Skin epidermis (tissue), 12 donors: Measurements from ENCODE around the gene ANAPC16.

Experiments
- H3K27ac ChIP-seq, 21 experiments: fragments of 200-600 bp; sonication (generic) in 11 of 21; one replicate each; pipeline ENCODE4 v1.5.0; 2020; ENCODE audit warnings: mild to moderate bottlenecking in 3 of 21, inconsistent platforms in 2 of 21, moderate library complexity in 2 of 21
- H3K4me3 ChIP-seq, 7 experiments: fragments of 200-600 bp; sonication (generic) in 2 of 7; one replicate each; pipeline ENCODE4 v1.5.0; 2020; ENCODE audit warnings: inconsistent platforms in 2 of 7, mild to moderate bottlenecking in 2 of 7, moderate library complexity in 1 of 7

Gene ANAPC16

DNA sequence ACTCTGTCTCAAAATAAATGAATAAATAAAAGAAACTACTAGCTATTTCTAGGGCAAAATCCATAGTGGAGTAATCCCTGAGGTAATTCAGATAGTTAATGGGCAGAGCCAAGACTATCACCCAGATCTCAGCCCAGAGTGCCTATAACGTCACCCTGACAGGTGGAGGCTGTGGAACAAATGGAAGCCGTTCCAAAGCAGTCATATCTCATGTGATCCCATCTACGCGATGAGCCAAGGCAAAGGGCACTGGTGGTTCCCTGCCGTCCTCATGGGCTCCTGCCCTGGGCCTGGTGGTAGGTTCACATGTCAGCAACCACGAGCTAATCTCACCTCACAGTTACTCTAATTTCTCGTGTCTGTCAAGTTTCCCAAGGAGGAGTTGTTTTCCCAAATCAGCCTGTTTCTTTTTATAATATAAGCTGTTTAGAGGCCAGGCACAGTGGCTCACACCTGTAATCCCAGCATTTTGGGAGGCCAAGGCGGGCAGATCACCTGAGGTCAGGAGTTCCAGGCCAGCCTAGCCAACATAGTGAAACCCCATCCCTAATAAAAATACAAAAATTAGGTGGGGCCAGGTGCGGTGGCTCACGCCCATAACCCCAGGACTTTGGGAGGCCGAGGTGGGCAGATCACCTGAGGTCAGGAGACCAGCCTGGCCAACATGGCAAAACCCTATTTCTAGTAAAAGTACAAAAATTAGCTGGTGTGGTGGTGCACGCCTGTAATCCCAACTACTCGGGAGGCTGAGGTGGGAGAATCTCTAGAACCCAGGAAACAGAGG lies 22.8 kb downstream of the ANAPC16 start:
- Histone ChIP-seq H3K4me3 (no peak overlapping the region), H3K27ac (peak overlapping the region in 1 of 21 experiments; percentile 7)

DNA sequence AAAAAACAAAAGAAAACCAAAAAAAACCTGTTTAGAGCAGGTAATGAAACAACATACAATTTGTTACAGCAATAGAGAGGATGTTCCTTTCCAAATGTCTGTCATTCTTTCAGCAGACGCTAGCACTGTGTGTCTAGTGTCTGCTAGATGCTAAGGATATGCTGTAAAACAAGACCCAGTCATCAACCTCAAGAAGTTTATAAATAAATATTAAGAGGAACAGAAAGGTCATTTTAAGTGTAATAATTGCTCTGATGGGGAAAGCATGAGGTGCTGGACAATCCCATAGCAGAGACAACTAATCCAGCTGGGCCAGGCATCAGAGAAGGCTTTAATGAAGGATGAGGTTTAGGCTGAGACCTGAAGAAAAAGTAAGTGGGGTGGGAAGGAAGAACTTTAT lies 23.6 kb downstream of the ANAPC16 start:
- Histone ChIP-seq H3K4me3 (no peak overlapping the region), H3K27ac (no peak overlapping the region)

DNA sequence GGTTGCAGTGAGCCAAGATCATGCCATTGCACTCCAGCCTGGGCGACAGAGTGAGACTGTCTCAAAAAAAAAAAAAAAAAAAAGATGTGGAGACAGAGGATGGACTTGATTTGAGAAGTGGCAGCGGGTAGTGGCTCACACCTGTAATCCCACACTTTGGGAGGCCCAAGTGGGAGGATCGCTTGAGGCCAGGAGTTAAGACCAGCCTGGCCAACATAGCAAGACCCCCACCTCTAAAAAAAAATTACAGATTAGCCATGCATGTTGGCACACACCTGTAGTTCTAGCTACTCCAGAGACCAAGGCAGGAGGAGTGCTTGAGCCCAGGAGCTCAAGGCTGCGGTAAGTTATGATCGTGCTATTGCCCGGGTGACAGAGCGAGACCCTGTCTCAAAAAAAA lies 24.6 kb downstream of the ANAPC16 start:
- Histone ChIP-seq H3K27ac (no peak overlapping the region), H3K4me3 (no peak overlapping the region)

DNA sequence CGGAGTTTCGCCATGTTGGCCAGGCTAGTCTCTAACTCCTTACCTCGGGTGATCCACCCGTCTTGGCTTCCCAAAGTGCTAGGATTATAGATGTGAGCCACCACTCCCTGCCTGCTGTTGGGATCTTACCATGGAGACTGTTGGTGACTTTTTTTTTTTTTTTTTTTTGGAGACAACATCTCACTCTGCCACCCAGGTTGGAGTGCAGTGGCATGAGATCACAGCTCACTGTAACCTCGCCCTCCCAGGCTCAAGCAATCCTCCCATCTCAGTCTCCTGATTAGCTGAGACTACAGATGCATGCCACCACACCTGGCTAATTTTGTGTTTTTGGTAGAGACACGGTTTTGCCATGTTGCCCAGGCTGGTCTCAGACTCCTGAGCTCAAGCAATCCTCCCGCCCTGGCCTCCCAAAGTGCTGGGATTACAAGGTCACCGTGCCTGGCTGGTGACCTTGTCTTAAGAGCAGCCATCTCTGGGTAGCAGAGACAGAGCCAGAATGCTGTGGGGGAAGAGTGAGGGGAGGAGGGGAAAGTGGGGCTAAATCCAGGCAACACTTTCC lies 26.0 kb downstream of the ANAPC16 start:
- H3K4me3 ChIP-seq = no peak overlapping the region
- H3K27ac ChIP-seq = peak overlapping the region in 8 of 21 experiments; percentile 37 to 70 (median 63)

DNA sequence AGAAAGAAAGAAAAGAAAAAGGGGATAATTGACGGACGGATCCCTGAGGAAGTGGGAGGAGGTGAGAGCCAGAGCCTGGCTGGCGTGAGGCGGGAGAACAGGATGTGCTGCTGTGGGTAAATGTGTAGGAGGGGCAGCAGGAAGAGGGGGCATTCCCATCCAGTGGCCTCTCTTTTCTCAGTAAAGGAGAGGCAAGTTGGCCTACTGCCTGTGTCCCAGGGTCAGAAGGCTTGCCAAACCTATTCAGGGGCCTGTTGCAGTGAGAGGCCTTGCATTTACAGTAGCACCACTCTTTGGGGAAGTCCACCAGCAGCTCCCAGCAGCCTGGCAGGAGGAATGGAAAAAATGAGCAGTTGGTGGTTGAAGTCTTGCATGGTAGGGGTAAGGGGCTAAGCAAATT lies 26.9 kb downstream of the ANAPC16 start:
- Histone ChIP-seq H3K4me3 (no peak overlapping the region), H3K27ac (peak overlapping the region in 18 of 21 experiments; percentile 2 to 83 (median 53))

DNA sequence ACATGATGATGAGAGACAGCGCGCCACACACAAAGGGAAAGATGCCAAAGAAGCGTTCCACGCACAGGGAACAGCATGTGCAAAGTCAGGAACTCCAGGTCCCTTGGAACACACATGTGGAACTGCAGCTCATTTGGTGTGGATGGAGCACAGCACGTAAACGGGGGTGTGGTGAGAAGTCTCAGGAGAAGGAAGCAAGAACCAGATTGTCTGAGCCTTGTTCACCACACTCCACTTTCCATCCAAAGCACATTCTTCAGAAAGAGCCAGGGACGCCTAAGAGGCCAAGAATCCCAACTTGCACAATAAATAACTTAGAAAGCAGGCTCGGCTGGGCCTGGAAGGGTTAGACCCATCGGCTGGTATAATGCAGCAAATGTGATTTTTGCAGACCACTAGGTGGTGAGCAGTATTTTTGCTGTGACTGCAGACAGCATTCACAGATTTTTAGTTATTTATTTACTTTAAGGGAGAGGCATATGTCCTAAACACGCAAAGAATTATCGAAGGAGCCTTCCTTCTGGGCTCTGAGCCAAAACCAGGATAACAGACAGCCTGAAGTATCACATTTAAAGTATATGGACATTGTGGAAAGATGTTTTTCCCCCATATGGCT lies 28.1 kb downstream of the ANAPC16 start:
- peak overlapping the region in 19 of 21 experiments; percentile 12 to 84 (median 61) for H3K27ac ChIP-seq
- no peak overlapping the region for H3K4me3 ChIP-seq

DNA sequence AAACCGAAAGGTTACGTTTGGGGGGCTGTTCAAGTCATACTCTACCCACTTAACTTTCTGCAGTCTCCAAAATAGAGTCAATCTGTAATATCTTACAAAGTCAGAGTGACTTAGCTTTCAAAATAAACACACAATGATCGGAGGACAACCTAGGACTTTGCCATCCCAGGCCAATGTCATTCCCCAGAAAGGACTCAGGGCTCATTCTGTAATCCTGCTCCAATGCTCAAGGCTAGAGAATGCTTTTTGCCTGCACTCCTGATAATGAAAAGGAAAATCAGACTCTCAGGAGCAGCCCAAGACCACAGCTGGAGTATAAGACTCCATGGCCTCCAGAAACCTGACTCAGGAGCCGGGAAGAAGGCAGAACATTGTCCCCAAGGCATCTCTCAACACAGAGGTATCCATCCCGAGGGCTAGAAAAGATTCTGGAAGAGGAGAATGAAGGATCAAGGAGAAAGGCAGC lies 28.8 kb downstream of the ANAPC16 start:
- Histone ChIP-seq H3K27ac (peak overlapping the region in 20 of 21 experiments; percentile 12 to 84 (median 56)), H3K4me3 (no peak overlapping the region)

DNA sequence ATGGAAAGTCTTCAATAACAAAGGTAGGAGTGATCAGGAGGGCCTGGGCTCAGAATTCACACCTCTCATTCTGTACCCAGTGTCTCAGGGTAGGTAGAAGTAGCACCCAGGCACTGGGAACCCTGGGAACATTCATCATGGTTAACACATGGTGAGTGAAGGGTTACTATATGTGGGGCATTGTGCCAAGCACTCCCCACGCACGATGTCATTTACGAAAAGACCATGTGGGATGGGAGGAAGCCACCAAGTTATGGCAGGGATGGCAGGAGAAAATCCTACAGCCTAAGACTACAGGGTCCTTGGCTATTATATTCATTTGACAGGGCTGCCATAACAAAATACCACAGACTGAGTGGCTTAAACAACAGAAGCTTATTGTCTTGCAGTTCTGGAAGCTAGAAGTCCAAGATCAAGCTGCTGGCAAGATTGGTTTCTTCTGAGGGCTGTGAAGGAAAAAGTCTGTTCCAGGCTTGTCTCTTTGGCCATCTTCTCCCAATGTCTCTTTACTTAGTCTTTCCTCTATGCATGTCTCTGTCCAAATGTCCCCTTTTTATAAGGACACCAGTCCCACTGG lies 30.2 kb downstream of the ANAPC16 start:
- Histone ChIP-seq H3K27ac (peak overlapping the region in 14 of 21 experiments; percentile 6 to 84 (median 46)), H3K4me3 (no peak overlapping the region)

DNA sequence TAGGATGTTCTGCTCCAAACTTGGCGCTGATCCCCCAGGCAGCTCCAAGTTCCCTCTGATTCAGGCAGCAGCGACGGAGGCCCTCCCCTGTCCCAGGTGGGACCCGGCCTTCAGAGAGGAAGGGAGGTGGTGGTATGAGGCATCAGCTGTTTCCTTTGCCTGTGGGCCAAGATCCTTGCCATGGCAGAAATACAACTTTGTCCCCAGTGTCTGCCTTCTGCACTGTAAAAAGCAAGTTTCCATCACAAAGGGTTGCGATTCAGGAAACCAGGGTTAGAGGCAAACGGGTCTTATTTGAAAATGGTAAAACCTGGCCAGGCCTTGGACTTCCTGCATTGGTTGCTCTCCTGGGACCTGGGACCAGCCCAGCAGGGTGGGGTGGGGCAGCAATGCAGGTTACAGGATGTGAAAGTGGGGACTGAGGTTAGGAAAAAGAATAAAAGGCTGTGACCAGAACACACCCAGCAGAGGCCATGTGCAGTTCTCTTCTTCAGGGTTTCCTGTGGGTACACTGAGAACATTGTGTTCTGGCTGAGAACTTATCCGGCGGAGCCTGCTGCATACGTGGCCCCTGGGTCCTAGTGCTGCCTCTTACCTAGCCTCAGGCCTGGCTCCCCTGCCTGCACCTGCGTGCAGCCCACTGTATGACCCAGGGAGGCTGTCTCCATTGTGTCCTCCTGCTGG lies 32.8 kb downstream of the ANAPC16 start:
- peak overlapping the region; percentile 24 to 91 (median 78) for H3K27ac ChIP-seq
- peak overlapping the region in 3 of 7 experiments; percentile 5 to 19 (median 6) for H3K4me3 ChIP-seq

DNA sequence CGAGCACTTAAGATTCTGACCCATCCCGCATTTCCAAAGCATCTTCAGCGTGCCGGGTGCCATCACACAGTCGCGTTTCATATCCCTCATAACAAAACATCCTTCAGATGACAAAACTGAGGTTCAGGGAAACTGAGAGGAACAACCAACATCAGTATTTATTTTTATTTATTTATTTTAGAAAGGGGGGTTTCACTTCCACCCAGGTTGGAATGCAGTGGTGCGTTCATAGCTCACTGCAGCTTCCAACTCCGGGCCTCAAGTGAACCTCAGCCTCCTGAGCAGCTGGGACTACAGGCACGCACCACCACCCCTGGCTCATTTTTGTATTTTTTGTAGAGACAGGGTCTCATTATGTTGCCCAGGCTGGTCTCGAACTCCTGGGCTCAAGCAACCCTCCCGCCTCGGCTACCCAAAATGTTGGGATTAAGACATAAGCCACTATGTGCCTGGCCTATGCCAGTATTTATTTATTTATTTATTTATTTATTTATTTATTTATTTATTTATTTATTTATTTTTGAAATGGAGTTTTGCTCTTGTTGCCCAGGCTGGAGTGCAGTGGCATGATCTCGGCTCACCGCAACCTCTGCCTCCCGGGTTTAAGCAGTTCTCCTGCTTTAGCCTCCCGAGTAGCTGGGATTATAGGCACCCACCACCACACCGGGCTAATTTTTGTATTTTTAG lies 33.5 kb downstream of the ANAPC16 start:
- Histone ChIP-seq H3K27ac (peak overlapping the region in 20 of 21 experiments; percentile 53 to 91 (median 78)), H3K4me3 (peak overlapping the region in 1 of 7 experiments; percentile 5)

DNA sequence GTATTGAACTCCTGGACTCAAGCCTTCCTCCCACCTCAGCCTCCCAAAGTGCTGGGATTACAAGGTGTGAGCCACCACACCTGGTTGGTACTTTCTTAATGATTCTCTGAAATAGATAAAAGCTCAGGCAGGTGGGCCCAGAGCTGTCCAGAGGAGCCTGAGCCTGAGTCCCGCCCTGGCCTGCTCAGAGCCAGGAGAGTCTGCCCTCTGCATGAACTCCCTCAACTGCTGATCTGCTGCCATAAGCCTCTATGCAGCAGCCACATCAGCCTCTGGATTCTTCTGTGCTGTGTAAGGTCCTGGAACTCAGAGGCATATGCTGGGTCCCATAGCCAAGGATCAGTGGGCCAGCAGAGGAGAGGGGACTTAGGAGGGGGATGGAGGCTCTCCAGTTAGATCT lies 34.9 kb downstream of the ANAPC16 start:
- Histone ChIP-seq H3K27ac (peak overlapping the region in 10 of 21 experiments; percentile 0 to 84 (median 48)), H3K4me3 (no peak overlapping the region)

DNA sequence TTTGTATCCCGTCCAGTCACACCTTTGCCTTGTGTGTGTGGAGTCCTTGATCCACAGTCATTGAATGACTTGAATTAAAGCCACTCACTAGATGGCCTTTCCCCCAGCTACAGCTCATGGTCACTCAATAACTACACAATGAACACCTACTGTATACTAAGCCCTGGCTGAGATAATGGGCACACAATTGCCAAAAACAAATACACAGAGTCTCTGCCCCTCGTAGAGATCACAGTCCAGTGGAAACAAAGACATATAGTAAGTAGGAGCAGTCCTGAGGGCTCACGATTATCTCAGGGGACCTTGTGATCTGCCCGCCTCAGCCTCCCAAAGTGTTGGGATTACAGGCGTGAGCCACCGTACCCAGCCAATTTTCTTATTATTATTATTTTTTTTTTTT lies 35.8 kb downstream of the ANAPC16 start:
- Histone ChIP-seq H3K4me3 (no peak overlapping the region), H3K27ac (peak overlapping the region in 2 of 21 experiments; percentile 83 to 86)

DNA sequence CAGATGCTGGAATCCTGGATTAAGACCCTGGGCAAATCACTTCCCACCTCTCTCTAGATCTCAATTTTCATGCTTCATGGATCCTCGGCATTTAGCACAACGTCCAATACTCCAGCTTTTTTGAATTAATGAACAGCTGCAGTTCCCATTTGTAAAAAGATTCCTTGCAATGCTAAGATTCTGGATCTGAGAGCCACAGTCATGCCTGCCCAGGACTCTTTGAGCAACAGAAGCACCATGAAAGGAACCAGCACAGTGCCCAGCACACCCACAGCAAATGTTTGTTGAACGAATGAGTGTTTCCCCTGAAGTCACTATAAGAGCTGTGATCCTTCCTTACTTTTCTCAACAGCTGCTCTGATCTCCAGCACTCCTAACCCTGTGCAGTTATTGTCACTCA lies 37.2 kb downstream of the ANAPC16 start:
- Histone ChIP-seq H3K27ac (peak overlapping the region in 13 of 21 experiments; percentile 15 to 90 (median 68)), H3K4me3 (no peak overlapping the region)

DNA sequence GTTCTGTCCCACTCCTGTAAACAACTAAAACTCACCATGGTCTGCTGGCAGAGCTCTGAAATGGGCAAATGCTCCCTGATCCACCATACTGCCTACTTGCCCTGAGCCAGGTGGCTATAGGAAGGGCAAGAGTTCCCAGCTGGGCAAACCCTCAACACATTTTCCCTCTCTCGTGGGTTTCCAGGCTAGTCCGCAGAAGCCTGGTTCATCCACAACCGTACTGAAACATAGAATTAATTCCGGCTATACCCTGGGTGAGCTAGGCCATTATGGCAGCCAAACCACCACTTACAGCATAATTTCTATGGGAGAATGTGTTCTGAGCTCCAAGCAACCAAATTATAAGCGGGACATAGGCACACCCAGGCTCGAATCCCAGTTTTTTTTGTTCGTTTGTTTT lies 37.8 kb downstream of the ANAPC16 start:
- no peak overlapping the region for H3K4me3 ChIP-seq
- peak overlapping the region in 16 of 21 experiments; percentile 15 to 90 (median 68) for H3K27ac ChIP-seq

DNA sequence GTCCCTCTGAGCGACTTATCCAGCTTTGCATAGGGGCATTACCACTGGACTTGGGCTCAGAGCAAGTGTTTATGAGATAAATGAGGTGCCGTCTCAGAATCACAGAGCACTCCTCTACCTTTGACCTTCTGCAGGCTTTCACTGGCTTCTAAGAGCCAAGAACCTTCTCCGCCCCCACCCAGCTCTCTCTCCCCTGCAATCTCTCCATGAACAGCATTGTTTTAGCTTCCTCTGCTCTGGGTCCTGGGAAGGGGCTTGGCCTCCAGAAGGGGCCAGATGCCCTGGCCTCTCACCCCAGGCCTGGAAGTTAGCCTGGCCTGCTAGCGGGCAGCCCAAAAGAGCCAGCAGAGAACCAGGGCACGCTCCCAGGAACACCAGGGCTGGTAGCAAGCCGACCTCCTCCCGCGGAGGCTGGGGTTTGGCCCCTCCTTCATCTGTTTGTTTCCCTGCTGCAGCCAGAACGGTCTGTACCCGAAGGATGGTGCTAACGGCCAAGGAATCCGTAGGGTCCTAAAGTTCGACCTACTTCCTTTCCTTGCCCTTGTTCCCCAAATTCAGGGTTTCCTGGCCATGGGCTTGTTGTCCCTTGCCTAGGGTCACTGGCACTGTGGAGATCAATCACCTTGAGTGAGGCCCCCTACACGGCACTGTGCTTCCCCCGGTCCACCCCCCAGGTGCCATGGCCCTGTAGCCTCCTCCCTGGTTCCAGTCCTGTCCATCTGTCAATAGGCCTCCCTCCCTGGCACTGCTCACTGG lies 39.2 kb downstream of the ANAPC16 start:
- H3K4me3 ChIP-seq = peak overlapping the region in 1 of 7 experiments; percentile 9

DNA sequence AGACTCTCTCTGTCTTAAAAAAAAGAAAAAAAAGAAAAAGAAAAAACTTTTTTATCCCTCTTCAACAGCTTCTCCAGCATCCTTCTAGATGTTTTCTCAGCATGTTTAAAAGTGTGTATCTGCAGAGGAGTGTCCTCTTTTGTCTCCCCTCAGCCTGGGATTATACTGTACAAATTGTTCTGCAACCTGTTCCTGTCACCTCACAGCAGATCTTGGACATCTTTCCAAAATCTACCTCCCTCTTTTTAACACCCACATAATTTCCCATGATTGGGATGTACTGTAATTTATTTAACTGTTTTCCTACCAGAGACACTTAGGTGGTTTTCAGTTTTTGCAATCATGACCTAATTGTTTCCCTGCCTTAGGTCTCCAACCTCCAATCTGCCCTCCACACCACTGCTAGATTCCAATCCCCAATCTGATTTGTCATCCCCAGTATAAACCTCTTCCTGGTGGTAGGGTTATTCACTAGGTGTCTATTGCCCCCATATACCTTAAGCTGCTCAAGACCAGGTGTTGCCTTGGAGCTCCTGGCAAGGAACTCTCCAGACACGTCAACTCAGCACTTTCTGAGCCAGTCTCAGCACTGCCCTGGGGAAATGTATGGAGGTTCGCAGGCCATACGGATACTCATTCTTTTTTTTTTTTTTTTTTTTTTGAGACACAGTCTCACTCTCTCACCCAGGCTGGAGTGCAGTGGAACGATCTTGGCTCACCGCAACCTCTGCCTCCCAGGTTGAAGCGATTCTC lies 40.3 kb downstream of the ANAPC16 start:
- Histone ChIP-seq H3K27ac (peak overlapping the region in 14 of 21 experiments; percentile 15 to 90 (median 82)), H3K4me3 (no peak overlapping the region)

More for the DNA sequence above, 39.2 kb downstream of the ANAPC16 start:
- H3K27ac ChIP-seq = peak overlapping the region; percentile 28 to 90 (median 74)

DNA sequence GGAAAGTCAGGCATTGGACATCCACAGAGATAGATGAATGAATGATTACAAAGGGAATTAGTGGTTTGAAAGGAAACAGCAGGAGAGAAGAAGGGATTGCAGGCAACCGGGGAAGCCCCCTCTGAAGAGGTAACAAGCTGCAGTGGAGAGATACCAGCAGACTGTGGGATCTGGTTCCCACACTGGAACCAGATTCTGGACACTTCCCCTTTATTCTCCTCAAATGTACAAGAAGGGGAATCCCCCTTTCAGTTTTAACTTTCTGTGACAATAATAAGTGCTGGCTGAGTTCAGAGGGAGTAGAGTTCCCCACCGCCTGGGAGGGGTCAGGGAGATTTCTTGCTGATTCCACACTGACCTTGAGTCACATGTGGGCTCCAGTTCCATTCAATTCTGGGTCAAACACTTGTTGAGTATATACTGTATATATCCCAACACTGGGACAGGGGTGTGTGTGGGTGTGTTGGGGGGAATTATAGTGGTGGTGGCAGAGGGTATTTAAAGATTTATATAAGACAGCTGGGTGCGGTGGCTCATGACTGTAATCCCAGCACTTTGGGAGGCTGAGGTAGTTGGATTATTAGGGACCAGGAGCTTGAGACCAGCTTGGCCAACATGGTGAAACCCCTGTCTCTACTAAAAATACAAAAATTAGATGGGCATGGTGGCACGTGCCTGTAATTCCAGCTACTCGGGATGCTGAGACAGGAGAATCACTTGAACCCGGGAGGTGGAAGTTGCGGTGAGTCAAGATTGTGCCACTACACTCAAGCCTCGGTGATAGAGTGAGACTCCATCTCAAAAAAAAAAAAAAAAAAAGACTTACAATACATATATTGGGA lies 41.5 kb downstream of the ANAPC16 start:
- Histone ChIP-seq H3K4me3 (no peak overlapping the region), H3K27ac (peak overlapping the region in 15 of 21 experiments; percentile 7 to 90 (median 63))
